ENCODE data around the gene KCNJ9.

Gene KCNJ9

DNA sequence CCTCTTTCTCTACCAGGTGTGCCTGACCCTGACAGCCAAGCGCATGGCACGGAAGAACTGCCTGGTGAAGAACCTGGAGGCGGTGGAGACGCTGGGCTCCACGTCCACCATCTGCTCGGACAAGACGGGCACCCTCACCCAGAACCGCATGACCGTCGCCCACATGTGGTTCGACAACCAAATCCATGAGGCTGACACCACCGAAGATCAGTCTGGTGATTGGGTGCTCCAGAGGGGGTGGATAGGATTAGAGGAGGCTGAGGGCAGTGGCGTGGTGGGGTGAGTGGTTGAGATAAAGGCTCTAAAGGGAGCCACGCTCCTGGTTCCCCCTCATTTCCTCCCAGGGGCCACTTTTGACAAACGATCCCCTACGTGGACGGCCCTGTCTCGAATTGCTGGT, 47.3 kb downstream of the KCNJ9 start:
- TF ChIP-seq, protein P1, sequence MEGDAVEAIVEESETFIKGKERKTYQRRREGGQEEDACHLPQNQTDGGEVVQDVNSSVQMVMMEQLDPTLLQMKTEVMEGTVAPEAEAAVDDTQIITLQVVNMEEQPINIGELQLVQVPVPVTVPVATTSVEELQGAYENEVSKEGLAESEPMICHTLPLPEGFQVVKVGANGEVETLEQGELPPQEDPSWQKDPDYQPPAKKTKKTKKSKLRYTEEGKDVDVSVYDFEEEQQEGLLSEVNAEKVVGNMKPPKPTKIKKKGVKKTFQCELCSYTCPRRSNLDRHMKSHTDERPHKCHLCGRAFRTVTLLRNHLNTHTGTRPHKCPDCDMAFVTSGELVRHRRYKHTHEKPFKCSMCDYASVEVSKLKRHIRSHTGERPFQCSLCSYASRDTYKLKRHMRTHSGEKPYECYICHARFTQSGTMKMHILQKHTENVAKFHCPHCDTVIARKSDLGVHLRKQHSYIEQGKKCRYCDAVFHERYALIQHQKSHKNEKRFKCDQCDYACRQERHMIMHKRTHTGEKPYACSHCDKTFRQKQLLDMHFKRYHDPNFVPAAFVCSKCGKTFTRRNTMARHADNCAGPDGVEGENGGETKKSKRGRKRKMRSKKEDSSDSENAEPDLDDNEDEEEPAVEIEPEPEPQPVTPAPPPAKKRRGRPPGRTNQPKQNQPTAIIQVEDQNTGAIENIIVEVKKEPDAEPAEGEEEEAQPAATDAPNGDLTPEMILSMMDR (IDR thresholded peaks at IDR 0.05; ENCODE audit: extremely low read depth, insufficient read depth, missing control alignments) = no peak
- no peak for DNase-seq (ENCODE audit: low spot score)
- in situ Hi-C loops (cut with MboI; ENCODE audit: low pct_unique_long_range_greater_than_20kb, low sequenced_read_pairs, unreplicated experiment) = no loop called here

DNA sequence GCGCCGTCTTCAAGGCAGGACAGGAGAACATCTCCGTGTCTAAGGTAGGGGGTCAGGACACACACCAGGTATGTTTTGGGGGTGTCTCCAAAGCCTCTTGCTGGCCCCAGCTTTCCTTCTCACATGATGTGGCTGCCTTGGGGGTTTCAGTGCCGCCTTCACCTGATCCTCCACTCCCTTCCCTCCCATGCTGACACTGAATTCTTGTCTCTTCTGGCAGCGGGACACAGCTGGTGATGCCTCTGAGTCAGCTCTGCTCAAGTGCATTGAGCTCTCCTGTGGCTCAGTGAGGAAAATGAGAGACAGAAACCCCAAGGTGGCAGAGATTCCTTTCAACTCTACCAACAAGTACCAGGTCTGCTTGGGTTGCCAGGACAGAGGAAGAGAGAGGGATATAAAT, 47.7 kb downstream of the KCNJ9 start:
- DNase-seq (ENCODE audit: low spot score) = no peak
- in situ Hi-C loops (cut with MboI; ENCODE audit: low pct_unique_long_range_greater_than_20kb, low sequenced_read_pairs, unreplicated experiment) = no loop called here

DNA sequence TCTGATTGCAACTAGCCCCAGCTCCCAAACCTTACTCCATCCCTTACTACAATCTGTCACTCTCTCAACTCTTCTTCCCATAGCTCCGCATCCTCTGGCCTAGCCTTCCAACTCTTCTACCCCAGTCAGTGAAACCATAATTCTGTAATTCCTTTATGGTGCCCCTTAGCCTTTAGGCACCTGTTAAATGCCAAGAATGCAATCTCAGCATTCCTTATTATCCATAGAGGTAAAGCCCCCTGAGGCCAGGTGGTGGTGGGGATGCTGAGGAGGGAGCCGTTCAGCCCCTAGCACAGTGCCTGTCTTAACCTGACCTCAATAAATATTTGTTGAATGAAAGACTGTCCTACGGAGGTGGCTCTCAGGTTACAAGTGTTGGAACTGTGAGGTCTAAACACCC, 48.2 kb downstream of the KCNJ9 start:
- TF ChIP-seq, protein P1 (IDR thresholded peaks at IDR 0.05; ENCODE audit: extremely low read depth, insufficient read depth, missing control alignments) = no peak
- DNase-seq (ENCODE audit: low spot score) = no peak
- in situ Hi-C loops (cut with MboI; ENCODE audit: low pct_unique_long_range_greater_than_20kb, low sequenced_read_pairs, unreplicated experiment) = no loop called here

More for the DNA sequence above, 47.7 kb downstream of the KCNJ9 start:
- TF ChIP-seq, protein P1 (IDR thresholded peaks at IDR 0.05; ENCODE audit: extremely low read depth, insufficient read depth, missing control alignments) = no peak

DNA sequence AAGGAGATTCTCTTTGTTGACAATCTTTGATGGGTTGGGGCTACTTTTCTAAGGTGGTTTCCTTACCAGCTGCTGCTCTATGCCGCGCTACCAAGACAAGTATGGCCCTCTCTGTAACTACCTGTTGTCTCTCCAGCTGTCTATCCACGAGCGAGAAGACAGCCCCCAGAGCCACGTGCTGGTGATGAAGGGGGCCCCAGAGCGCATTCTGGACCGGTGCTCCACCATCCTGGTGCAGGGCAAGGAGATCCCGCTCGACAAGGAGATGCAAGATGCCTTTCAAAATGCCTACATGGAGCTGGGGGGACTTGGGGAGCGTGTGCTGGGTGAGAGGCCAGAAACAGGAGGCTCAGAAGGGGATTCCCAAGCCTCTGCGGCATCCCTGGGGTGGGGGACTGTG, 48.6 kb downstream of the KCNJ9 start:
- TF ChIP-seq, protein P1 (IDR thresholded peaks at IDR 0.05; ENCODE audit: extremely low read depth, insufficient read depth, missing control alignments) = no peak
- DNase-seq (ENCODE audit: low spot score) = no peak
- in situ Hi-C loops (cut with MboI; ENCODE audit: low pct_unique_long_range_greater_than_20kb, low sequenced_read_pairs, unreplicated experiment) = no loop called here

DNA sequence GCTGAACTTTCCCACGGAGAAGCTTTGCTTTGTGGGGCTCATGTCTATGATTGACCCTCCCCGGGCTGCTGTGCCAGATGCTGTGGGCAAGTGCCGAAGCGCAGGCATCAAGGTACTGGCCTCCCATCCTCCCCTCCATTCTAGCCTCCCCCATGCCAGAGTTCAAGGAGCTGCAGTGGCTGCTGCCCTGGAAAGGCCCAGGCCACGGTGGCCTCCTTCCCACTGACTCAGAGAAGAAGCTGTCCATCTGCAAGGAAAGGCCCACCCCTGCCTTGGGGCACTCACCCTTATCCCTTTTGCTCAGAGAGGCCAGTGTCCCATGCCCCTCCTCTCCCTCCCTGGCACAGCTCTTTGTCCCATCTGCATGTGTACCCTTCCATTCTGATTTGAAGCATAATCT, 49.1 kb downstream of the KCNJ9 start:
- no peak for DNase-seq (ENCODE audit: low spot score)
- TF ChIP-seq, protein P1 (IDR thresholded peaks at IDR 0.05; ENCODE audit: extremely low read depth, insufficient read depth, missing control alignments) = no peak
- in situ Hi-C loops (cut with MboI; ENCODE audit: low pct_unique_long_range_greater_than_20kb, low sequenced_read_pairs, unreplicated experiment) = no loop called here

DNA sequence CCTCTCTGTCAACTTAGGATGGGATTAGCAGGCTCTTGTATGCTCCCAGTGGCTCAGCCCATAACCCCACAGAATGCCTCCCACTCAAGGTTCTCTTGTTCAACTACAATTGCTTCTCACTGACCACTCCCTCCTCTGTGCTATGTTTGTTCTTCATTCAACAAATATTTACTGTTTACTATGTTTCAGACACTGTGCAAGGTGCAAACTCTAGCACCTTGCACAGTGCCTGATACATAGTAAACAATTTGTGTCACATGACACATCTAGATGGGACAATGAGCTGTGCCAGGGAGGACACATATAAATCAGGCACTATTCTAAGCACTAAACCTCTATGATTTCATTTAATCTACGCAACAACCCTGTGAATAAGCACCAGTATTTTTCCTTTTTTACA, 49.6 kb downstream of the KCNJ9 start:
- TF ChIP-seq, protein P1 (IDR thresholded peaks at IDR 0.05; ENCODE audit: extremely low read depth, insufficient read depth, missing control alignments) = no peak
- DNase-seq (ENCODE audit: low spot score) = no peak
- in situ Hi-C loops (cut with MboI; ENCODE audit: low pct_unique_long_range_greater_than_20kb, low sequenced_read_pairs, unreplicated experiment) = no loop called here
